SK-N-SH treated with all-trans-retinoic acid at 6 μM for 48 hours (cell line): ENCODE data around the gene TEC.

Experiments used
- ARNTL ChIP-seq: fragments of 450-650 bp; formaldehyde crosslinking; IDR thresholded peaks from 2 replicates; pipeline ENCODE4 v1.5.0; 2020; ENCODE audit warnings: low read depth, mild to moderate bottlenecking, moderate library complexity, borderline replicate concordance
- BACH2 ChIP-seq: fragments of 250-450 bp; sonication (Bioruptor Pico); IDR thresholded peaks from 2 replicates; pipeline ENCODE4 v1.9.0; 2021; ENCODE audit warnings: mild to moderate bottlenecking, borderline replicate concordance
- OSR1 ChIP-seq: fragments of 250-450 bp; sonication (Bioruptor Pico); IDR thresholded peaks from 2 replicates; pipeline ENCODE4 v1.8.0; 2022; ENCODE audit warnings: moderate library complexity, mild to moderate bottlenecking, inconsistent platforms
- TCF4 ChIP-seq: fragments of 250-450 bp; sonication (Bioruptor Pico); IDR thresholded peaks from 2 replicates; pipeline ENCODE4 v1.8.0; 2021; ENCODE audit warnings: mild to moderate bottlenecking, moderate library complexity, borderline replicate concordance
- TOX ChIP-seq: fragments of 250-450 bp; sonication (Bioruptor Pico); IDR thresholded peaks from 2 replicates; pipeline ENCODE4 v1.8.0; 2021; ENCODE audit warnings: mild to moderate bottlenecking, moderate library complexity, borderline replicate concordance
- ZFP3 ChIP-seq: fragments of 250-450 bp; sonication (Bioruptor Pico); IDR thresholded peaks from 2 replicates; pipeline ENCODE4 v1.5.0; 2020; ENCODE audit warnings: mild to moderate bottlenecking, moderate library complexity
- ZFP30 ChIP-seq: fragments of 450-650 bp; formaldehyde crosslinking; IDR thresholded peaks from 2 replicates; pipeline ENCODE4 v1.5.0; 2022; ENCODE audit warnings: mild to moderate bottlenecking, moderate library complexity
- ZNF70 ChIP-seq: fragments of 450-650 bp; formaldehyde crosslinking; IDR thresholded peaks from 2 replicates; pipeline ENCODE4 v1.5.0; 2020; ENCODE audit warnings: mild to moderate bottlenecking, moderate library complexity
- ZNF8 ChIP-seq: fragments of 450-650 bp; formaldehyde crosslinking; IDR thresholded peaks from 2 replicates; pipeline ENCODE4 v1.5.0; 2020; ENCODE audit warnings: mild to moderate bottlenecking, moderate library complexity
- TF ChIP-seq, protein P1 (sequence below): fragments of 250-450 bp; sonication (Bioruptor Pico); IDR thresholded peaks from 2 replicates; pipeline ENCODE4 v1.5.1; 2020; ENCODE audit warnings: low read depth, mild to moderate bottlenecking, moderate library complexity
- TF ChIP-seq, protein P2 (sequence below): fragments of 250-450 bp; sonication (Bioruptor Pico); IDR thresholded peaks from 2 replicates; pipeline ENCODE4 v1.8.0; 2020; ENCODE audit warnings: mild to moderate bottlenecking, moderate library complexity, borderline replicate concordance

DNA sequence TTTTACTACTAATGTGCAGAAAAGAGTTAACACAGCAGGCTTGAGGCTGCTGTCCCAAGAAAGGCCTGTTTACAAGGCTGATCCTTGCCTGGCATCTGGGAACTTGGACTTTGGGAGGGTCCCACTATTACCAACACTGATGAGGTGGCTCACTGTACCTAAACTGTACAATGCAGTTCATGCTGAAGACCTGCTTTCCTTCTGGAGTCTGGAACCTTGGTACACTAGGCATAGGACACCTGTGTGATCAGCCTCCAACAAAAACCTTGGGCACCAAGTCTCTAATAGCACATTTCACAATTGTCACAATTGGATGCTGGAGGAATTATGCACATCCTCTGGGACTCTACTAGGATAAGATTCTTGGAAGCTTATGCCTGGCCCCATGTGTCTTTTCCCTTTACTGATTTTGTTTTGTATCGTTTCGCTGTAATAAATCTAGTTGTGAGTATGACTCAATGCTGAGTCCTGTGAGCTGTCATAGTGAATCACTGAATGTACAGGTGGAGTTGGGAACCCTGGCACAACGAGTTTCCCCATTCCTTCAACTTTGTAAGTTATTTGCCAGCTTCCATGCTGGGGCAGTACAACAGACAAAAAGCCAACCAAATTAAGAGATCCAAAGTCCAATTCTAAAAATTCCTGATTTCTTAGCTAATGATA, 45.9 kb downstream of the TEC start:
- TF ChIP-seq OSR1 (no peak), ARNTL (CRISPR knock-in tag) (no peak), BACH2 (CRISPR knock-in tag) (no peak), ZFP30 (CRISPR knock-in tag) (no peak), ZNF8 (CRISPR knock-in tag) (no peak), ZFP3 (CRISPR knock-in tag) (no peak), TOX (CRISPR knock-in tag) (no peak), ZNF70 (CRISPR knock-in tag) (no peak), TCF4 (no peak)
- TF ChIP-seq, protein P1, sequence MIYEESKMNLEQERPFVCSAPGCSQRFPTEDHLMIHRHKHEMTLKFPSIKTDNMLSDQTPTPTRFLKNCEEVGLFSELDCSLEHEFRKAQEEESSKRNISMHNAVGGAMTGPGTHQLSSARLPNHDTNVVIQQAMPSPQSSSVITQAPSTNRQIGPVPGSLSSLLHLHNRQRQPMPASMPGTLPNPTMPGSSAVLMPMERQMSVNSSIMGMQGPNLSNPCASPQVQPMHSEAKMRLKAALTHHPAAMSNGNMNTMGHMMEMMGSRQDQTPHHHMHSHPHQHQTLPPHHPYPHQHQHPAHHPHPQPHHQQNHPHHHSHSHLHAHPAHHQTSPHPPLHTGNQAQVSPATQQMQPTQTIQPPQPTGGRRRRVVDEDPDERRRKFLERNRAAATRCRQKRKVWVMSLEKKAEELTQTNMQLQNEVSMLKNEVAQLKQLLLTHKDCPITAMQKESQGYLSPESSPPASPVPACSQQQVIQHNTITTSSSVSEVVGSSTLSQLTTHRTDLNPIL (CRISPR knock-in tag) = no peak
- TF ChIP-seq, protein P2, sequence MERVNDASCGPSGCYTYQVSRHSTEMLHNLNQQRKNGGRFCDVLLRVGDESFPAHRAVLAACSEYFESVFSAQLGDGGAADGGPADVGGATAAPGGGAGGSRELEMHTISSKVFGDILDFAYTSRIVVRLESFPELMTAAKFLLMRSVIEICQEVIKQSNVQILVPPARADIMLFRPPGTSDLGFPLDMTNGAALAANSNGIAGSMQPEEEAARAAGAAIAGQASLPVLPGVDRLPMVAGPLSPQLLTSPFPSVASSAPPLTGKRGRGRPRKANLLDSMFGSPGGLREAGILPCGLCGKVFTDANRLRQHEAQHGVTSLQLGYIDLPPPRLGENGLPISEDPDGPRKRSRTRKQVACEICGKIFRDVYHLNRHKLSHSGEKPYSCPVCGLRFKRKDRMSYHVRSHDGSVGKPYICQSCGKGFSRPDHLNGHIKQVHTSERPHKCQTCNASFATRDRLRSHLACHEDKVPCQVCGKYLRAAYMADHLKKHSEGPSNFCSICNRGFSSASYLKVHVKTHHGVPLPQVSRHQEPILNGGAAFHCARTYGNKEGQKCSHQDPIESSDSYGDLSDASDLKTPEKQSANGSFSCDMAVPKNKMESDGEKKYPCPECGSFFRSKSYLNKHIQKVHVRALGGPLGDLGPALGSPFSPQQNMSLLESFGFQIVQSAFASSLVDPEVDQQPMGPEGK = no peak
